NCI-H146 (cell line): ENCODE results near the gene CEACAM6.
"Not testable (repeated sequence)": the region's sequence is repeated elsewhere in the genome, so short reads cannot be mapped to it uniquely, and the experiment has no call there.

Experiments
- DNase-seq: peaks from one replicate; lab custom pipeline; 2025; lab: John Stamatoyannopoulos, UW

CEACAM6 gene

GRCh38 chr19:41748012-41748411 lies 7.3 kb upstream of the CEACAM6 start:
- no peak for DNase-seq

DNA sequence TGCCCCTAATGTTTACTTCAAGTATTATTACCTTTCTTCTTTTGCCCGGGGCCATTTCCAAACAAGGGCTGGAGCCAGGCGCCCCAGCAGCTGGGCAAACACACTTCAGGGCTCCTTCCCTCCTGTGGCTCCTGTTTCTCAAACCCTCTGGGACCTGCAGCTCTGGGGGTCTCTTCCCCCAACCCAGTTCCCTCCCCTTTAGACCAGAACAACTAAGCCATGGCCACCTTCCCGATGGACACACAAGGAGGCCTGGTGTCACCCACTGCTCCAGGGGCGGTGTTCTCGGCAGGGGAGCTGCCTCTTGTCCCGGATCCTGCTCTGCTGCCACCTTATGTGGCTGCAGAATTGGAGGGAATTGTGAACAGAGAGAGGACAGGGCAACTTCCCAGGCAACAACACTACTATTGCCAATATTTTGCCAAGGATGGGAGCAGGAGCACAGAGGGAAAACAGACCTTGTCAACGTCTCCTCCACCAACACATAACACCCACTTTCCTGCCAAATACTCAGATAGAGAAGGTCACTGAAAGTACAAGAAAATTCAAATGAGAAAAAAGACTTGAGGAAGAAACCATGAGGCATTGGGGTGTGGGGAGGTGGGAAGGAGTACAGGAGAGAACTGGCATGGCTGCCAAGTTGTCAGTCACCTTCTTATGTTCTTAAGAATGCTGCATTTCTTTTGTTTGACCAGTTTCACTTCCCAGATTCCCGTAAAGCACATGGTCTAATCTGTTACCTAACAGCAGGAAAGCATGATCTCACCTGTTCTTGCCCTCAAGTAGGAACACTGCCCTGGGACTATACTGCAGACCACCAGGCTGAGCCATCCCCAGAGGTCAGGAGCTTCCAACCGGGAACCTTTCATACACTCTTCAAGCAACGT lies 4.8 kb upstream of the CEACAM6 start:
- peak; percentile 31 for DNase-seq

DNA sequence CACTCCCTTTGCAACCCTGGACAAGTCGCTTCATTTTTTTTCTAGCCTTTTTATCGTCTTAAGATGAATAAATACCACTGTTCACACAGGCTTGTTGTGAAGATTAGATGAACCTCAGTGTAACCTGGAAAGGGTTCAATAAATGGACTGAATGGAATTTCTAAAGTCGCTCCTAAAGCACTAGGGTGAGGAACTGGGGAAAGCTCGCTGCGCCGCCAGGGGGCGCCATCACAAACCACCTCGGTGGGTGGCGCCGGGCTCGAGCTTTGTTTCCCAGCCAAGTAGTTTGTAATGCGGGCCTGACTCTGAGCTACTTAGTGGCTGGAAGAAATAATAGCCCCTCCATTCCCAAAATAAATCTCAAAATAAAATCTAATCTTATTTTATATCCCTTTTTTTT lies 2.2 kb upstream of the CEACAM6 start:
- peak; percentile 54 for DNase-seq

DNA sequence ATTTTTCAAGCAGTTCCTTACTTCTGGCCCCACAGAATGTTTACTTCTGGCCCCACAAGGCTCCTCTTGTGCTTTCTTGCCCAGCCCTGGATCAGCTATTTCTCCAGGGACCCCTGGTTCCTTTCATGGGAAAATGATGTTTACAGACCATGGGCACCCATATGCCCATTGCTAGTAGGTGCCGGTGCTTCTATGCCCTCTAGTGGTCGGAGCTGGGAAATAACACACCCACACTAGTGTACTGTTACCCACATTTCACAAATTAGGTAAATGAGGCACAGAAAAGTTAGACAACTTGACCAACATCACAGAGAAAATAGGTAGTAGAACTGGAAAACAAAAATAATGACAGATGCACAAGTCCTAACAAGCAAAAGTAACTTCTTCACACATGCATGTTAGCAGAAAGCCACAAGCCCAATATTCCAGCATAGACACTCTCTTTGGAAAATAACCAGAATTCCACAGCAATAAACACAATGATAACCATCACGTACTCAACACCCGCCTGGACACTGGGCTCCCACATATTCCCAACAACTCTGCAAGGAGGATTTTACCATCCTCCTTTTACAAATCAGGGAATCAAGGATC lies 1.3 kb upstream of the CEACAM6 start:
- peak; percentile 45 for DNase-seq

- no peak for DNase-seq
Observed at GRCh38 chr19:41758846-41759245, 3.5 kb downstream of the CEACAM6 start.

GRCh38 chr19:41767115-41767514 lies 11.8 kb downstream of the CEACAM6 start:
- DNase-seq: no peak

- DNase-seq: not testable (repeated sequence)
Observed at GRCh38 chr19:41768105-41768504, 12.8 kb downstream of the CEACAM6 start.

- DNase-seq: no peak
Observed at GRCh38 chr19:41769608-41770007, 14.3 kb downstream of the CEACAM6 start.

GRCh38 chr19:41771410-41771809 lies 16.1 kb downstream of the CEACAM6 start:
- DNase-seq: no peak

DNA sequence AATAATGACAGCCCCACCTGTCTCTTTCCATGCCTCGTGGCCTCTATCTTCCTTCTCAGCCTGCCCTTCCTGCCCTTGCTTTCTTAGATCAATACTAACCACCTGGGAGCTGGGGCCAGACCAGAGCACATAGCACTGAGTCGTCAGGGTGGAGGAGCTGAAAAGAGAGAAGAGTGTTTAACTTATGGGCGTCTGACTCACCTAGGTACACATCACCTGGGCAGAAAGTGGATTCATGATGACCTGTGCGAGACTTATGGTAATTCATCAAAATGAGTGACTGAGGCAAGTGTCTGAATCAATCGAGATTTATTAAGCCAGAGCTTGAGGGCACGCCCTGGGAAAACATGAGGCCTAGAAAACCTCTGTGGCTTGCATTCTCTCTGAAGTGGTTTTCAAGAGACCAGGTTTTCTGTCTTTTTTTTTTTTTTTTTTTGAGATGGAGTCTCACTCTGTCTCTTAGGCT lies 19.2 kb downstream of the CEACAM6 start:
- peak; percentile 84 for DNase-seq

DNA sequence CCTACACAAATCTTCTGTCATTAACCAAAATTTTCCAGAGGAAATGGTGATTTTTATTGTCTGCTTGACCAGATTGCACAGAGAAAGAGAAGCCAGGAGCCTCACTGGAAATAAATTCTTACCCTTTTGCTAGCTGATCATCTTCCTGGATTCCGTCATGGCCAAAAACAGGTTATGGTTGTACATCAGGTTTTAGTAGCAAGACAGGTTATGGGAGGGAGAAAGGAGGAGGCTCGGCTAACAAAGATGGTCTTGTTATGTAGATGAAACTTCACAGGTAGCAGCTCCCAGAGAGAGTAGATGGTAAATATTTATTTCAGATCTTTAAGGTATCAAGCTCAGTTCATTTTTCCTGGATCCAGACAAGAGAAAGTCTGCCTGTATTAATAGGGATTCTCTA lies 21.4 kb downstream of the CEACAM6 start:
- DNase-seq: no peak

DNA sequence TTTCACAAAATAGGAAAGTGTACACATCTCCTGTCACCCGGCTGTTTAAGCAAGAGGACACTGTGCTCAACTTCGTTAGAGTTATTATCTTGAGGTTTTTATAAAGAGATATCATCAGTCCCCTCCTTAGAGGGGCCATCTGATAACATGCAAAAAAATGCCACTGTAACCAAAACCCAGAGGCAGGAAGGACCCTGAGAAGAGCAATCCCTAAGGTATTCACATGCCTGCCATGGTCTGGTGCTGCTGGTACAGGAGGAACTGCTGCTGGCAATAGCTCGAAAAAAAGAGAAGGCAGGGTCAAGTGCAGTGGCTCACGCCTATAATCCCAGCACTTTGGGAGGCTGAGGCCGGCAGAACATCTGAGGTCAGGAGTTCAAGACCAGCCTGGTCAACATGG lies 28.3 kb downstream of the CEACAM6 start:
- DNase-seq: no peak

DNA sequence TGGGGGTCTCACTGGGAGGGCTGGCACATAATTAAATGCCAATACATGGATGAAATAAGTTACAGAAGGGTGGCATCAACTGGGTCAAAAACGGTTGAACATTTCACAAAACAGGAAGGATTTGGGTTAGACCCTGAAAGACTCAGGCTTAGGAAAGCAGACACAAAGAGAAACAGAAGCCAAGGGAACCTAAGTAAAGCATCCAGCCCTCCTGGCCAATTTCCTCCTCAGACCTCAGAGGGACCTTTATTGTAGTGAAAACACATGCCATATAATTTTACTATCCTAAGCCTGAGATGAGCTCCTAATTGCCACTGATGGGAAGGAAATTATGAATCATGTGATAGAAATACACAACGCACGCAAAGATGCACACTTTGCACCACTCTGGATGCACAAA lies 29.0 kb downstream of the CEACAM6 start:
- no peak for DNase-seq

- no peak for DNase-seq
Observed at GRCh38 chr19:41784743-41785142, 29.4 kb downstream of the CEACAM6 start.

GRCh38 chr19:41785653-41786052 lies 30.3 kb downstream of the CEACAM6 start:
- peak; percentile 86 for DNase-seq

GRCh38 chr19:41787055-41787454 lies 31.7 kb downstream of the CEACAM6 start:
- no peak for DNase-seq

- DNase-seq: not testable (repeated sequence)
Observed at GRCh38 chr19:41788518-41788917, 33.2 kb downstream of the CEACAM6 start.

DNA sequence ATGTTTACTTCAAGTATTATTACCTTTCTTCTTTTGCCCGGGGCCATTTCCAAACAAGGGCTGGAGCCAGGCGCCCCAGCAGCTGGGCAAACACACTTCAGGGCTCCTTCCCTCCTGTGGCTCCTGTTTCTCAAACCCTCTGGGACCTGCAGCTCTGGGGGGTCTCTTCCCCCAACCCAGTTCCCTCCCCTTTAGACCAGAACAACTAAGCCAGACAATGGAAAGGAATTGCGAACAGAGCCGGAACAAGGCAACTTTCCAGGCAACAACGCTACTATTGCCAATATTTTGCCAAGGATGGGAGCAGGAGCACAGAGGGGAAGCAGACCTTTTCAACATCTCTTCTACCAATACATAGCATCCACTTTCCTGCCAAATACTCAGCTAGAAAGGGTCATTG lies 33.7 kb downstream of the CEACAM6 start:
- DNase-seq: peak; percentile 77

- peak; percentile 16 for DNase-seq
Observed at GRCh38 chr19:41792513-41793413, 37.4 kb downstream of the CEACAM6 start.

DNA sequence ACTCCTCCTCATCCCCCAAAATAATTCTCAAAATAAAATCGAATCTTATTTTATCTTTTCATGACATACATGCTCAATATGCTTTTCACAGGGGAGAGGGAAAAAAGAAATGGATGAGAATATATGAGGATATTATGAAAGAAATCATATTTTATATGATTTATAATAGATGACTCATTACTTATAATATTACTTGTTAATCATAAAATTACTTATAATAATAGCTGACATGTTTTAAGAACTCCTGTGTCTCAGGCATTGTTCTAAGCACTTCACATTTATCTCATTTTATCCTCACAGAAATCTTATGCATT lies 38.0 kb downstream of the CEACAM6 start:
- no peak for DNase-seq

GRCh38 chr19:41795031-41795461 lies 39.7 kb downstream of the CEACAM6 start:
- peak; percentile 79 for DNase-seq

DNA sequence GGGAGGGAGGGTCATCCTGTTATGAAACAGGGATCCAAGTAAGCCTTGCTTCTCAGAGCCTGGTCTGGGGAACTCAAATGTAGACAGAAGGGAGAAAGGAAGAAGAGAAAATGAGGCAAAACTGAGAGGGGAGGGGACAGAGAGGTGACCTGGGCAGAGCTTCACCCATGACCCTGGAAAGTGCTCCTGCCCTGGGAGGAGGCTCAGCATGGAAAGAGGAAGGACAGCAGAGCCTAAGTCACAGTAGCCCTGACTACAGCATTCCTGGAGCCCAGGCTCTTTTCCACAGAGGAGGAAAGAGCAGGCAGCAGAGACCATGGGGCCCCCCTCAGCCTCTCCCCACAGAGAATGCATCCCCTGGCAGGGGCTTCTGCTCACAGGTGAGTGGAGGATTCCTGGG lies 41.0 kb downstream of the CEACAM6 start, which contains the start of gene CEACAM3:
TSS of gene CEACAM3 (plus strand) at position 226 of the 400 bp plus-strand sequence. CDS start at position 317, 91 bp downstream.
- DNase-seq: no peak
